GM18861 (cell line): ENCODE results near the gene MSI2.

Experiments used
- ATAC-seq: cut with Tn5 transposase; IDR thresholded peaks from one replicate; pipeline ENCODE4 v1.9.1; 2021; ENCODE audit not compliant: unreplicated experiment

Gene MSI2

DNA sequence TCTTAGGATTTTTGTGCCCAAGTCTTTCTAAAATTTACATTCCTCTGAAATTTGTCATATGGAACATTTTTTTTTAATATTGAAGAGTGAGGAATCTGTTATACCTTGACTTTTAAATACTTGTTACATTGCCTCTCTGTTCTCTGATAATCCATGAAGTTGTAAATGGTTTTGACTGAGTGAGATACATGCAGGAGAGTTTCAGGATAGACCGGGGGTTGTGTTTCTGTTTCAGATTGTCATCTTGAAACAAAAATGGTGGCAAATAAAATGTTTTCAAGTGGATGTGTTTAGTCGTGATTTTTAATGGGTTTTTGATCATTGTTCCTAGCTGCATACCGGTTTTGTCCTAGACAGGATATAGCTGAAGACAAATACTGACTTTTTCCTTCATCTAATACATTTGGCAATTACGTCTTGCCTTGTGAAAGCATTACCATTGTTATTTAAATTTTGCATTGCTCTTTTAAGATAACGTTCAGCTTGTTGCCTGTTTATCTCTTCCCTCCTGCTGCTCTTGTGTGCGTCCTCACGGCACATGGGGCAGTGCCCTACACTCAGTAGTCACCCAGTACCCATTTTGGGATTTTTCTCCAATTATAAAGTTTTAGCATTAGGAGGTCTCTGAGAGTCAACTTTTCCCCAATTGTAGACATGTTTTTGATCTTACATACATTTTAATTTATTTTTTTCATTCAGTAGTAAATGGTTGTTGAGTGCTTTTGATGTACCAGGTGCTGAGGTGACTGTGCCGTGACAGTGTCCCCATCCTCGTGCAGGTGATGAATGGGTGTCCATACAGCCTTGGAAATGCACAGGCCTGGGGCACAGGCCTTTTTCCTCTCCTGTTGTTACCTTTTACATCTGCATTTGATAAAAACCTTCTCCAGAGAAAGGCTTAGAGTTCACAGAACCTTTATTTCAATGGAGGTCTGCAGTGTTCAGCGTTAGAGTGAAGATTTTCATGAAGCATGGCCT lies 169.9 kb downstream of the MSI2 start:
- no peak for ATAC-seq

DNA sequence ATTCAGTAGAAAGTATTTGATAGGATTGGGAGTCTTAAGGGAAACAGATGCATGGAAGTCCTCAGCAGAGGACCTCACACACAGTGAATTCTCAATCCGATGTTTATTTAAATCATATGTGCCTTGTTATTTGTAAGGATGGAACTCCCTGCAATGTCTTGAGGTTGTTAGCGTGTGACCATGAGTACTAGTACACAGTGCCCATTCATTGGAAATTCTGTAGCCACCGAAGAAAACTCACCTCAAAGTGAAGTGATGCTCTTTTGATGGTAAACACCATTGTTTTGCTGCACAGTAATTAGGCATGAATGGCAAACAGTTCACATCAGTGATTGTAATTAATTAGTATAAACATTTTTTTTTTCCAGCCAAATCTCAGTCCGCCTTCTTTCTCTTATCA lies 173.6 kb downstream of the MSI2 start:
- no peak for ATAC-seq

DNA sequence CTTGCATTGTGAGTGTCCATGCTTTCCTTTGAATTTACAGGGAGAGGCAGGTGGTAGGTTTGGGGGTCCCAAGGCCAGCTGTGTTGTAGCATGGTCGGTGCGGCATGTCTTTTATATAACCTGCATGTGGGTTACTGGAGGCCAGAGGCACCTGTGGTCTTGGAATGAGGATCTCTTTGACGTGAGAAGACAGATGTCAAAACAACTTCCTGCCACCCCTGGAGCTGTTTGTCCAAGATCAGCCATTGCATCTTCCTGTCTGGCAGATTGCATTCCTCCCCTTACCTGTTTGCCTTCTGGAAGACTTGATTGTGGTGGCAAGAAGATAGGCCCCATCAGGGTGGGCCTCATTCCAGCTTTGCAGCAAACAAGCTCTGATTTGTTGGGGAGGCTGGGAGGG lies 175.1 kb downstream of the MSI2 start:
- no peak for ATAC-seq

DNA sequence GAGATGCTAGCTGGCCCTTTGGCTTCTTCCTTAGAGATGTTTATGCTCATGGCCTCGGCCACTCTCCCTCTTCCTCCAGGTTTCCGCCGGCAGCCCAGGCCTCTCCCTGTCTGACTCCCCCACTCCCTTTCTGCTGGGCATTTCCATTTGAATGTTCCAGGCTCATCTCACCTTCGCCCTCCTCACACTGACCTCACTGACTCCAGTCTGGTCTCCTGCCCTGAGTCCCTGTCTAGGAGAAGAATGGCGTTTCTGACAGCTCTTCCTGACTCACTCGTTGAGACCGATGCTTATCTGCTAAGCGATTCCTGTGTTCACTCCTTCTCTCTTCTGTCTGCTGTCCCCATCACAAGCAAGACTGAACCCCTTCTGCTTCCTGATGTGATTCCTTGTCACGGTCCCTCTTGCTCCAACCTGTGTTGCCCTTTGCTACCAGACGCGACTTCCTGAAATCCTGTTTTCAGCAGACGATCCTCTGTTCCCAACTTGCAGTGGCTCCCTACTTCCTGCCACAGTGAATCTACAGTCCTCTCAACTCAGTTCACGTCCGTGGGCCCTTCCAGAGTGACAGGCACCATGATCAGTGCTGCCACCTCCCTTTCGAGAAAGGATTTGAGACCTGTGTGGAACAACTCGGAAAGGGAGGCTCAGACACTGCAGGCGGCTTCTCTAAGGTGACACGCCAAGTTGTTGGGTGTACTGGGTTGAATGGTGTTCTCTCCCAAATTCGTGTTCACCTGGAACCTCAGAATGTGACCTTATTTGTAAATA lies 176.4 kb downstream of the MSI2 start:
- ATAC-seq: no peak

DNA sequence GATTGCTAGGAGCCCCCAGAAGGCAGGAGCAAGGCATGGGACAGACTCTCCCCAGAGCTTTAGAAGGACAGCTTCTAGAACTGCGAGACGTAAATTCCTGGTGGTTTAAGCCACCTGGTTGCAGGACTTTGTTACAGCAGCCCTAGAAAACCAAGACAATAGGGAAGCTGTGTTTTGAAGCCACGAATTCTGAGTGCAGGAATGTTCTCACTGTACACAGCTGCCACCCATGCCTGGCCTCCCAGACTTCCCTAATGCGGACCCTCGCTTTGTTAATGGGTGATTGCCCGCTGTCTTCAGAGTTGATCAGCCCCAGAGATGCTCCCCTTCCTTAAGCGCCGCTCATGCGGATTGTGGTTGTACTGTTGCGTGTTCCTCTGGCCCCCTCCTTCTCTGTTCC lies 177.1 kb downstream of the MSI2 start:
- ATAC-seq: no peak

DNA sequence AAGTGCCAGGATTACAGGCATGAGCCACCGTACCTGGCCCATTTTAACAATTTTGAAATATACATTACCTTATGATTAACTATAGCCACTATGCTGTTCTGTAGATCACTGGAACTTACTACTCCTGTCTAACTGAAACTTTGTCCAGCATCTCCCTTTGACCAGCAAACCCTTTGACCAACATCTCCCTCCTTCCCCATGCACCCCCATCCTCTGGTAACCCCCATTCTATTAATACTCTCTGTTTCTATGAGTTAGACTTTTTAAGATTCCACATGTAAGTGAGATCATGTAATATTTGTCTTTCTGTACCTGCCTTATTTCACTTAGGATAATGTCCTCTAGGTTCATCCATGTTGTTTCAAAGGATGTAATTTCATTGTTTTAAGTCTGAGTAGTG lies 178.0 kb downstream of the MSI2 start:
- ATAC-seq: no peak

DNA sequence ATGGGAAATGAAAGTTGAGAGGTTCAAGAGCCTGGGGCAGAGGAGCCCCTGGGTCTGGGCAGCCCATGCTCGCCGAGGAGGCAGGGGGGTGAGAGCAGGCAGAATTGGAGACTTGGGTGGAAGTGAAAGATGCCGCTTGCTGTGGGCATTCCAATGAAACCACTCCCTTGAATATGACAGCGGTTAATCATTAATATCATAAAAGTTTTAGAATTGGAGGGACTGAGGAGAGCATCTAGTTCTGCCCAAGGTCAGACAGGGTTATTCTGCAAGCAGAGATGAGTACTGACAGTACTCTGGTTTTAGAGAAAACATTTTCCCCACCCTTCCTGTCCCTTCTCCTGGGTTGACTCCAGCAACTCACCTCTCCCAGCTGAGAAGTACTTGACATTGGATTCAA lies 180.2 kb downstream of the MSI2 start:
- ATAC-seq: no peak

DNA sequence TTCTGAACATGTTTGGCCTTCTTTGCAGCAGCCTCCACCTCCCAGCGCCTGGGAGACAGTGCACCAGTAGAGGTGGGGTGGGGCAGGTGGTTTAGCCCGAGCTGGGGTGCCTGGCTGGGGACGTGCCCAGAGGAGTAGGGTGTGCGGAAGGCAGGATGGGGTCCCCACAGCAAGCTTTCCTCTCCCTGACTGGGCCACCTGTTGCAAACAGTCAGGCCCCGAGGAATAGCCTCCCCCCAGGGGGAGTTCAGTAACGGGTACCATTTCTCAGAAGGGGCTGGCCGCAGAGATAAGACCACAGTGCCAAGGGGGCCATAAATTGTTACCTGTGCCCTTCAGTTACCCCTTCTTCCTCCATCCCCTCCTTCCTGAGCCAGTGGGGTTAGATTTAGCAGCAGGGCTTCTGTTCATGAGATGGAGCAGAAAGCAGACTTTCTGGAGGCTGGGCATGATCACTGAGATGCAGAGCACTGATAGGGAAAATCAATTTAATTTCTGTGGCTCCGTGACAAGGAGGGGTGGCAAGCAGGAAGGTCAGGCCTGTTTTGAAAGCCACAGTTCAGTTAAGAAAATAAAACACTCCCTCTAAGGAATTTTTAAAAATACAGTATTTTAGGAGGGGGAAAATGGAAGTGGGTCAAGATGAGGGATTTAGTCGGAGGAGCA lies 181.9 kb downstream of the MSI2 start:
- ATAC-seq: no peak

DNA sequence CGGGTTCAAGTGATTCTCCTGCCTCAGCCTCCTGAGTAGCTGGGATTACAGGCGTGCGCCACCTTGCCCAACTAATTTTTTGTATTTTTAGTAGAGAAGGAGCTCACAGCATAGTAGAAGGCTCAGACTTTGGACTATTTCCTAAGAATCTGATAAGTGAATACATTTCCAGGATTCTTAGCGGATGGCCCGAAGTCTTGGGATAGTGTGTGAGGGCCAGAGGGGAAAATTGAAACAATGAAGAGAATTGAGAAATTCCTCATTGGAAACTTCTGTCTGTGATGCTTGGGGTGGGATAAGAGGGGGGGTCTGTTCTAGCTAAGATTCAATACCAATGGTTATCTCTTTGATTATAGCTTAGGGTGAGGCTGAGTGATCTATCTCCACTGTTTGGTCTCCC lies 183.3 kb downstream of the MSI2 start:
- no peak for ATAC-seq

DNA sequence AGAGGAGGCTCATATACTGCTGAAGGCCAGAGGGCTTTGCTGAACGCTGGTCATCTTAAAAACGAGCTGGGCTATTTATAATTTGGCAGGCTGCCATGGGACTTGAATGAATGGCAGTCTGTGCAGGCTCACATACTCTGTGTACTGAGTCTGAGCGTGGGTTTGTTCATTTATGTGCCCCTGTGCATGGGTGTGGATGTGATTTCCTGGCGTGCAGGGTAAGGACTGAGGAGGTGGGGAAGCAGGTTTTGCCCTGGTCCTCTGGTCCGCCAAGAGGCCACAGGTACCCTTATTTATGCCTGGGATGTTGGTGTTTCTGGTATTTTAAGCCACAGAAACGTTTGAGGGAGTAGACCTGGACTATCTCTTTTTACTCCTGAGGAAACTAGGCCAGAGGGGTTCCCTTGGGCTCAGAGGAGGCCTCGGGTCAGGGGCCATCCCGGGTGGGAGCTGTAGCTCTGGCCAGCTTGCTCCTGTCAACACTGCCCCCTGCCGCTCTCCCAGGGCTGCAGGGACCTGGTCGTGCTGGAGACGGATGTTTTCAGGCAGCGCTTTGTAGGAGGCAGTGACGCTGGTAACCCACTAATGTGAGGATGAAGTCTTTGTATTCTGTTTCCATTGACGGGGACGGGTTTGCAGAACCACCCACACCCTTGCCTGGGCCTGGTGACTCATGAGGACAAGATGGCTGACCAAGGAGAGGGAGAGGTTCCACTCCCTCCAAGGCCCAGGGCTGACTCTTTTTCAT lies 184.4 kb downstream of the MSI2 start:
- peak; percentile 28 for ATAC-seq

DNA sequence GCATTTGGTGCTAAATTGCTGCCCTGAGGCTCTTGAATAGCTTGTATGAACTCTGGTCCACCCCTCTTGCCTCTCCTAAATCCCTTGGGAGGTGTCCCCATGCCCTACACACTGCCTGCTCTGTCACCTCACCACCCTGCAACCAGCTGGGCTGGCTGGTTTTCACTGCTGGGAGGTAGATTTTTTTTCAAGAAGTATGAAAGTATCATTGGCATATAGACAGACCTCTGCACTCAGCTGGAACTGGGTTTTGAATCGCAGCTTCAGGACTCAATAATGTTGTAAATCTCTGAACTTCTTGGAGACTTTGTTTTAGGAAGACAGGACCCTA lies 184.9 kb downstream of the MSI2 start:
- ATAC-seq: peak; percentile 47

DNA sequence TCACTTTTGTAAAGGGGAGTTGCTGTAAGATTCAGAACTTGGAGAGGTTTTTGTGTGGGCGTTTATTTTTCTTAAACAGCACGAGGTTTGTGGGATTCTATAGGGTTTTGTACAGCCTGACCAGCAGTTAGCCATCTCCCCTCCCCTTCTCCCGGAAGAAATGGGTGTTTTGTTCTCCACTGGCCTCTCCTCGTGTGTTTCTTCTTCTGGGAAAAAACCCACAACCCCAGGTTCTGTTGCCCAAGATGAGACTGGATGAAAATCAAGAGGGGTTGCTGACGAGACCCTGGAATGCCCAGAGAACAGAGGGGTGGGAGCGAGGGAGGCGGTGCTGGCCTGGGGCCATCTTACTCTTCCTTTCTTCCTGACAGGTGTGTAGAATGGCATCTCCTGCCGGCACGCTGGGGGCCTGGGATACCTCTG lies 186.1 kb downstream of the MSI2 start:
- ATAC-seq: no peak

DNA sequence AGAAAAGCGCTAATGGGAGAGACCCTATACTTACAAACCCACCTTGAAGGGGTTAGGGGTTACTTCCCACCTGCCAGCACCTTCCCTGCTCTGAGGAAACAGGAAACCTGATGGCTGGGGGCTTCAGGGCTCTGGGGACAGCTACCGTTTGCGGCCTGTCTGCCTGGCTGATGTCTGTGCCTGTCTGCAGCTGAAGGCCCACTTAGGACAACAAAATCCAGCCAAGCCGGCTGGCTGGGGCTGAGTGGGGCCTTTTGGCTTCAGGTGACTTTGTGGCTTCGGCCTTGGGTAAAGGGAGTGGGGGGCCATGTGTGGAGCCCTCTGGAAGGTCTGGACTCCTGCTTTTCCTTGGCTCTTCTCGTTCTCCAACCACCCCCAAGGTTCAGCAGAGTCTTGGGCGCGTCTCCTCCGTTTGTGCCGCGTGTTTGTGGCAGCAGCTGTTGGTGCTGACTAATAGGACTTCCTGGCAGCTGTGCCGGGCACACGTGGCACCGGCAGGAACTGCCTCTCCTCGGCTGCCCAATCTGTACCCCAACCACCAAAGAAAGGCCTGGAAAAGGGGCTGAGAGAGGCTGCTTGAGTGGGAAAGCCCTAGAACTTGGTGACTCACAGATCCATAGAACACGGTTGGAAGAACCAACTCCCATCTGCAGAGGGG lies 186.7 kb downstream of the MSI2 start:
- ATAC-seq: no peak

DNA sequence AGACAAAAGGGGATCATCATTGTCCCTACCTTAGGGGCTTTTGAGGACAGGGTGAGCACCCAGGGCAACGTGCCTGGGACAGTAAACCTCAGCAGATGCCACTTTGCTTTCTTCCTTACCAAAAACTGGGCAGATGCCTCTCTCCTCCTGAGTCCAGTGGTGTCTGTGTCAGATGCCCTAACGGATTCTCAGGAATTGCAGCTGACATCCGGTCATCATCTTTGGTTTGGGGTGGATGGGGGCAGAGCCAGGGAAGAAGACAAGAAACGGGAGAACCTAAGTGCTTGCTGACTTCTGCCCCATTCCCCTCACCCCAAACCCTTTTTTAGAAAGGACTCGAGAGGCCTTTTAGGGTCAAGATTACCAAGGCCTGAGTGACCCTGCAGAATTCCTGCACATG lies 187.5 kb downstream of the MSI2 start:
- ATAC-seq: no peak

DNA sequence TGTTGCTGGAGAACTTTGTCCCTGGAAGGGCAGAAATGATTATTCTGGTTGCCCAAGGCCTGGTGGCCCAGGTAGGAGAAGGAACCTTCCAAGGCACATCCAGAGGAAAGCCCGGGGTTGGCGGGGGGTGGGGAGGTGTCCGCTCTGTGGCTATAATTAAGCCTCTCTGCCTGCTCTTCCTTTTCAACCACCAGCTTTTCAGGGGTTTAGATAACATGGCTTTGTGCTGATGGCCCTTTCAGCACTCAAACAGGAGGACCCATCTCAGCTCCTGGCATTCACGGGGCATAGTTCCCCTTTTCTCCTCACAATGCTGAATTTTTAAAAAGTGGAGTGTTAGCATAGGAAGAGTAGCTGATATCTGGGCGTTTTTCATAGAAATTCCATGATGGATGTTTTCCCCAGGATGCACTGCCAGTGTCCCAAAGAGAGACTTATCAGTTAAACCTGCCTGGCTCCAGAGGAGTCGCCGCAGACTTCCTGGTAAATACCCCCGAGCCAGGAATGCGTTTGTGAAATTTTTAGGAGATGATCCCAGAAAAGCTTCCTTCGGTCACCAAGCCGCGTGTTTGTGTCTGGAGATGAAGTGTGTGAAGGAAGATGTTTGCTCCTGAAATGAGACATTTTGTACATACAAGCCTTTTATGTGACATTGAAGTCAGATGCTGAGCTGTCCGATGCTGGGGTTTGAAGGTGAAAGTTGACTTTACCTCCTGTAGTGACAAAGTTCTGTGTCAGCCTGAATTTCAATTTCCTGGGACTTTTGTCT lies 188.5 kb downstream of the MSI2 start:
- no peak for ATAC-seq

DNA sequence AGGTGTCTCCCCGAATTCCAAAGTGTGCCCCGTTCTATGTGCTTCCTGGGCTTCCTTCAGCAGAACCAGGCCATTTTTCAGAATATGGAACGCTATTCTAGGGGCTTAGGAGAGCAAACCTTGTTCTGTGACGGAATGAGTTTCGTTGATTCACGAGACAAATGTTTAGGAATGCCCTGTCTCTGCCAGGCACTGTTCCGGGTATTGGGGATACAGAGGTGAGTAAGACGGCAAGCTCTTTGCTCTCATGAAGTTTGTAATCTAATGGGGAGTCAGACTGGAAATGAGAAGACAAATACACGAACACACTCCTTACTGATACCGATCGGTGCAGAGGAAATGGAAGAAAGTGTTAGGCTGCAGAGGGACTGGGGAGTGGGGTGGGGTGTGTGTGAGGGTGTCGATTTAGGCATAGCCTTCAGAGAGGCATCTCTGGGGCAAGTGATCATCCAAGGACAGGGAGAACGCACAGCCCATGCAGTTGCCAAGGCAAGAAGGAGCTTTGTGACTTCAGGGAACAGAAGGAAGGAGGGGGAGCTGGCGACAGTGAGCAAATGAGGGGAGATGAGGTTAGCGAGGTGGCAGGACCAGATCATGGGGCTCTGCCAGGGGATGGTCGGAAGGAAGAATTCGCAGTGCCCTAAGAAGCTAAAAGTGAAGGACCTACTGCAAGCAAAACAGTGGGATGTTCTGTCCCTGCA lies 189.6 kb downstream of the MSI2 start:
- no peak for ATAC-seq

DNA sequence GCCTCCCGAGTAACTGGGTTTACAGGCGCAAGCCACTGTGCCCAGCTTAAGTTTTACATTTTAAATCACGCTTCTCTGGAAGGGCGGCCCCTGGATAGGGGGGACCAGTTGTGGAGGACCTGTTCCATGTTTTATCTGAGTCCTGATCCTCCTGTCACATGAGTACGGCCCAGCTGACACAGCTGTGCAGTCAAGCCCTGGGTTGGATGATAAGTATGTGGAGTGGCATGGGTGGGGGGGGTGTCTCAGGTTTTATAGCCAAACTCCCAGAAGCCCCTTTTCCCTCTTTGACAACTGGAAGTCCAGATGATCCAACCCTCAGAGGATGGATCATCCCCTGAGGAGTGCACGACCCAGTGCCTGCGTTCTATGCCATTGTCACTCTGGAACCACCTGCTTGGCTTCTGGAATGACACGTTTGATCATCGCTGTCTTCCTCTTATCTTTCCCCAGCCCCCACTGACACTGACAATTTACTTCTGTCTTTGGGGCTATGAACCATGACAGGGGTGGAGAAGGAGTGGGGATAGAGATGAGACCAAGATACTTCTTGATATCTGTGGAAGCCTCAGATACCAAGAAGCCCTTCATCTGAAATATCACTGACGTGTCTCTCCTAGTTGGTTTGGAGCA lies 191.2 kb downstream of the MSI2 start:
- no peak for ATAC-seq

DNA sequence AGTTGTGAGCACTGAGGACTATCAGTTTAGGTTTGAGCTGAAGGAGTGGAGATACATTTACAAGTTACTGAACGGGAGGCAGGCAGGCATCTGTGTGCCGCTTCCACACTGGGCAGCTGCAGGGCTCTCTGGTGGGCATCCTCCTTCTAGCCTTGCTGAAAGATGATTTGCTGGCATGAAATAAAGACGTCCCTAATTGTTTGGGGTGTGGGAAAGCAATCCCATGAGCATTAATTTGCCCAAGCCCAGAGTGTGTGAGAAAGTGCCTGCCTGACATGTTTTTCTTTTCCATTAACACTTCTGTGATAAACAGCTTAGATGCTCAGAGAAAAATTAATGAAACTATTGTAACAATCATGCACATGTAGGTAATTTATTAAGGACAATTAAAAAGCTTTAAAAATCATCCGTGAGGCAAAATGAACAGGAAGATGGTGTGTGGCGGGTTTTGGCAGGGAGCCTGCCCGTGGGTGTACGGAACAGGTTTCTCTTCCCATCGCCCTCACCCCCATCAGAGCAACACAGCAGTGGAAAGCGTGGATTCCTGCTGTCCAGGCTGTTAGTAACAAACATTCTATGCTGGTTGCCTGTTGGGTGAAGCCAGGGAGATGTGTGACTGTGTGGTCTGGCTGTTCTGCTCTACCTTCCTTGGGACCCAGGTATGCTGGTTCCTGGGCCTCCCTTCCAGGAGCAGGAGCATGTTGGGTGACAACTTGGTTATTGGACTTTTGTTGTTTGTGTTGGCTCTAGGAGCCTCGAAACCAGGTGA lies 191.9 kb downstream of the MSI2 start:
- no peak for ATAC-seq
